Measurements from ENCODE around the gene CACNB2. TPM values are rescaled to one million over a fixed set of nuclear protein-coding genes. Genes with fewer than 3 reads are reported as not detected.

CACNB2 gene
- total and polyA plus RNA-seq, 2 donors (not counting 3 experiments of a cell fraction or from before 2014, with no cell fraction given): not detected

DNA sequence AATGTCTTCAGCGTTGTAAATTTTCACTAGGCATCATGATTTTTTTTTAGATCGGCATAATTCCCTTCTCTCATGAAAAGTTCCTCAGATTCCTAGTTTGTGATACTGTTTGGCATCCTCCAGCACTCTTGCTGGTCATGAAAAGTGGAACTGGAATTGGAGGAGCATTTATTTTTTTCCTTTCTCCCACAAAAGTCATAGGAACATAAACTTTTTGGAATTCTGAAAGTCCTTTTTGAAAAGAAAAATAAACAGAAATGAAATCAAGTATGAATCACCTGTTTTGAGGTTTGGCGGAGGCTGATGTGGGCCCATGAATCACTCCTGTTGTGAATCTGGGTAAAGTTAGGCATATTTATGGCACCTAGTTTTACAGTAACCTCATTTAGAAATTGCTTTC lies 17.7 kb downstream of the CACNB2 start:
- no peaks in the 10 kb centered on the region for H4K20me1 ChIP-seq (replicated peaks; ENCODE audit: control insufficient read depth, extremely low read depth, insufficient read depth, low read length)
- no peaks in the 10 kb centered on the region for H3K36me3 ChIP-seq (ENCODE audit: control insufficient read depth in 2 of 2, extremely low read depth in 1 of 2, insufficient read depth in 2 of 2, low read length in 2 of 2)
- no peak overlapping the region for H3K9ac ChIP-seq (replicated peaks; ENCODE audit: extremely low read depth, insufficient read depth, low read length)
- H3K4me1 ChIP-seq (ENCODE audit: control insufficient read depth, extremely low read depth, insufficient read depth, low read length): no peaks in the 10 kb centered on the region
- no peaks in the 10 kb centered on the region for H3K9me1 ChIP-seq (replicated peaks; ENCODE audit: control insufficient read depth, extremely low read depth, insufficient read depth, low read length)
- DNase-seq (ENCODE audit: low read depth, low spot score): no peak
- H2AFZ ChIP-seq (ENCODE audit: low read depth, low read length): no peak overlapping the region
- dilution Hi-C loops (cut with MboI; ENCODE audit: extremely low pct_ligation_motif_present, low sequenced_read_pairs) (no loop called here), intact Hi-C loops (cut with micrococcal nuclease) (no loop called here)
- H3K9me3 ChIP-seq (replicated peaks; ENCODE audit: control insufficient read depth, insufficient read depth, low read length): no peaks in the 10 kb centered on the region
- H3K4me2 ChIP-seq (ENCODE audit: insufficient read depth, low read length): no peak overlapping the region
- no peak for TF ChIP-seq EZH2 (IDR thresholded peaks at IDR 0.05; ENCODE audit: borderline replicate concordance, low read depth, low read length, severe bottlenecking)
- TF ChIP-seq POLR2A (IDR thresholded peaks at IDR 0.05; ENCODE audit: low read depth, low read length): no peak
- no peak for TF ChIP-seq JUN (IDR thresholded peaks at IDR 0.05; ENCODE audit: borderline replicate concordance, insufficient read depth, insufficient read length, low read depth)
- TF ChIP-seq, protein P1, sequence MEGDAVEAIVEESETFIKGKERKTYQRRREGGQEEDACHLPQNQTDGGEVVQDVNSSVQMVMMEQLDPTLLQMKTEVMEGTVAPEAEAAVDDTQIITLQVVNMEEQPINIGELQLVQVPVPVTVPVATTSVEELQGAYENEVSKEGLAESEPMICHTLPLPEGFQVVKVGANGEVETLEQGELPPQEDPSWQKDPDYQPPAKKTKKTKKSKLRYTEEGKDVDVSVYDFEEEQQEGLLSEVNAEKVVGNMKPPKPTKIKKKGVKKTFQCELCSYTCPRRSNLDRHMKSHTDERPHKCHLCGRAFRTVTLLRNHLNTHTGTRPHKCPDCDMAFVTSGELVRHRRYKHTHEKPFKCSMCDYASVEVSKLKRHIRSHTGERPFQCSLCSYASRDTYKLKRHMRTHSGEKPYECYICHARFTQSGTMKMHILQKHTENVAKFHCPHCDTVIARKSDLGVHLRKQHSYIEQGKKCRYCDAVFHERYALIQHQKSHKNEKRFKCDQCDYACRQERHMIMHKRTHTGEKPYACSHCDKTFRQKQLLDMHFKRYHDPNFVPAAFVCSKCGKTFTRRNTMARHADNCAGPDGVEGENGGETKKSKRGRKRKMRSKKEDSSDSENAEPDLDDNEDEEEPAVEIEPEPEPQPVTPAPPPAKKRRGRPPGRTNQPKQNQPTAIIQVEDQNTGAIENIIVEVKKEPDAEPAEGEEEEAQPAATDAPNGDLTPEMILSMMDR (IDR thresholded peaks at IDR 0.05; ENCODE audit: extremely low read depth in 1 of 2, insufficient read depth in 1 of 2, low read depth in 1 of 2, low read length in 2 of 2): no peak
- no peak for TF ChIP-seq GATA2 (IDR thresholded peaks at IDR 0.05; ENCODE audit: insufficient read depth, insufficient read length, low read depth, low read length)
- TF ChIP-seq, protein P2, sequence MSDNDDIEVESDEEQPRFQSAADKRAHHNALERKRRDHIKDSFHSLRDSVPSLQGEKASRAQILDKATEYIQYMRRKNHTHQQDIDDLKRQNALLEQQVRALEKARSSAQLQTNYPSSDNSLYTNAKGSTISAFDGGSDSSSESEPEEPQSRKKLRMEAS (IDR thresholded peaks at IDR 0.05; ENCODE audit: insufficient read depth, insufficient read length): no peak
- TF ChIP-seq POLR2AphosphoS5 (IDR thresholded peaks at IDR 0.05; ENCODE audit: insufficient read depth, low read depth, low read length): no peak
- TF ChIP-seq FOS (IDR thresholded peaks at IDR 0.05; ENCODE audit: borderline replicate concordance, insufficient read depth, low read length): no peak
- TF ChIP-seq MYC (IDR thresholded peaks at IDR 0.05; ENCODE audit: low read depth, low read length): no peak
- no peak overlapping the region for H3K27ac ChIP-seq (ENCODE audit: insufficient read depth, low read depth, low read length)
- ChIA-PET CTCF (no interaction called here), POLR2A (no interaction called here)
- H3K4me3 ChIP-seq (replicated peaks in 1 of 3; ENCODE audit: insufficient read depth in 1 of 3, low read depth in 1 of 3, low read length in 3 of 3): no peak overlapping the region
- H3K79me2 ChIP-seq (ENCODE audit: control insufficient read depth, insufficient read depth, low read length): no peaks in the 10 kb centered on the region
- no TSS peak for BruUV-seq (replicated peaks)
- H3K27me3 ChIP-seq (ENCODE audit: control insufficient read depth in 2 of 2, insufficient read depth in 2 of 2, low read length in 2 of 2): no peaks in the 10 kb centered on the region
- no peak for FAIRE-seq

All from endothelial cell of umbilical vein (primary cell).